Right renal pelvis (tissue), 4 donors: ENCODE measurements around the gene ANKDD1A. TPM values are rescaled to one million over a fixed set of nuclear protein-coding genes. Genes with fewer than 3 reads are reported as not detected.

Experiments used
- DNase-seq, 4 donors: peaks; one replicate each; pipeline ENCODE4 v3.0.0-alpha.2; 2013; ENCODE audit warnings: low read depth in 4 of 4, low spot score in 3 of 4, missing footprints in 1 of 4
- polyA plus RNA-seq, 4 donors: library from polyadenylated mRNA; unstranded; fragments of 120-200 nt; gene quantifications; one replicate each; pipeline ENCODE4 v1.2.1, GENCODE V29; 2013; ENCODE audit not compliant: insufficient read length in 4 of 4

ANKDD1A gene
- polyA plus RNA-seq, 4 donors = 4.8 to 6.8 (median 5.3) TPM

DNA sequence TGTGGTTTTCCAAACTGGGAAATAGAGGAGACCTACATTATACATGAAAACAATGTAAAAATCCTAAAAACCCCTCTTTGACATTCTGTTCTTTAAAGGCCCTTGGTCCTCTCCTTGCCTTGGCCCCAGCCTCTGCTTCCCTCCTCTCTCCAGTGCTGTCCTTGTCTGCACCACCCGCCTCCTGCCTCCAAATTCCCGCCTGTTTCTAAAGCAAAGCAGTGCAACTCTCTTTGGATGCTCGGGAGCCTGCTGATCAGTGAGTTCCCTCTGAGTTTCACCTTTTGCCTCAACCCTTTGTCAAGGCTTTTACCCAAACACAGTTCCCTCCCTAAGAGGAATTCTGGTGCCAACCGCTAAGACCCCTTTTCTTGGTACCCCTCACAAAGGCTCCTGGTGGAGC lies 8.0 kb downstream of the ANKDD1A start:
- DNase-seq = no peak

GRCh38 chr15:64921711-64922110 lies 10.0 kb downstream of the ANKDD1A start:
- DNase-seq = no peak

DNA sequence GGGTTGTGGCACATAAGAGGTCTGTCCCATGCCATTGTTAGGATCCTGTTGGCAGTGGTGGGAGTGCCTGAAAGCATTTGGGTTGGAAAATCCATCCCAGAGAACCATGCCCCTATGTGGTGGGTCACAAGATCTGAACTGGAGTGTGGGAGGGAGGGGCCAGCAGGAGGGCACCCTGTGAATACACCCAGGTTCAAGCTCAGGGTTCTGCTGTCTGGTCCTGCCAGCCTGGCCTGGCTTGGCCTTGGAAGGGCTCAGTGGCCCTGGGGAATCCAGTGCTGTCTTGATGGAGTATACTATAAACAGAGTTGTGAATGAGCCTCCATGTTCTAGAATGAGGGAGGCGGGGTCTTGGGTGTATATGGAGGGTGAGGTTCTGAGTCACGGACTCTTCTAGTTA lies 11.8 kb downstream of the ANKDD1A start:
- DNase-seq = no peak

GRCh38 chr15:64925335-64926330 lies 13.9 kb downstream of the ANKDD1A start:
- no peak for DNase-seq

DNA sequence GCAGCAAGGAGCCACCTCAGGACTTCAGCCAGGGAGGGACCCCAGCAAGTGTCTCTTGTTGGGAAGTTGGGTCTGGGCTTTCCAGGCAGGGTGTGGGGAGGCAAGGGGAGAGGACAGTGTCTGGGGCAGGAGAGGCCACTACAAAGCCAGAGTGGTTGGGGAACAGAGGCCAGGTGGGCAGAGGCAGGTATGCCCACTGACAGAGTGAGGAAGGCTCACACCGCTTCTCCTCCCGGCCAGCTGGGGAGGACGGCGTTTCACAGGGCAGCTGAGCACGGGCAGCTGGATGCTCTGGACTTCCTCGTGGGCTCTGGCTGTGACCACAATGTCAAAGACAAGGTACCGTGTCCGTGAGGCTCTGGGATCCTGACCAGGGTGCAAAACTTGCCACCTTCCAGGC lies 15.0 kb downstream of the ANKDD1A start:
- DNase-seq = no peak

DNA sequence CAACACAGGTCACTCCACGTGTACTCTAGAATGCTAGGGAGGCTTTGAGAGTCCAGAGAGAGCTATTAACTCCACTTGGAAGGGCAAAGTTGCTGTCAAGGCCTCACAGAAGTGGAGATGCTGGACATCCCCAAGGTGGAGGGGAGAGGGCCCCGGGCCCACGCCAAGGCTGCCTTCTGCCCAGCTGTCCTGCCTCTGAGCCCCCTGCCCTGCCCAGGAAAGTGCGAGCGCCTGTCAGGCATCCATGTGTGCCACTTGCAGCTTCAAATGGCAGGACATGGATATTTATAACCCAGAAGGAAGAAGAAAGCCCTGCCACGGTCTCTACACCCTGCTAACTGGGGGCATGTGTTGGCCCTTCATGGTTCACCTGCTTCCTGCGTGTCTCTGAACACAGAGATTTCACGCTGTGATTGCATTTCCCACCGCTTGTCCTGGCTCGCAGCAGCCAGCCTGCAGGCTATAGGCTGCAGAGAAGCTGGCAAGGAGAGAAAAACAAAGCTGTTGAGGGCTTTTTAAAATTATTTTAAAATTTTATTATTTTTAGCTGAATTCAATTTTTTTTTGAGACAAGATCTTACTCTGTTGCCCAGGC lies 17.0 kb downstream of the ANKDD1A start:
- no peak for DNase-seq

DNA sequence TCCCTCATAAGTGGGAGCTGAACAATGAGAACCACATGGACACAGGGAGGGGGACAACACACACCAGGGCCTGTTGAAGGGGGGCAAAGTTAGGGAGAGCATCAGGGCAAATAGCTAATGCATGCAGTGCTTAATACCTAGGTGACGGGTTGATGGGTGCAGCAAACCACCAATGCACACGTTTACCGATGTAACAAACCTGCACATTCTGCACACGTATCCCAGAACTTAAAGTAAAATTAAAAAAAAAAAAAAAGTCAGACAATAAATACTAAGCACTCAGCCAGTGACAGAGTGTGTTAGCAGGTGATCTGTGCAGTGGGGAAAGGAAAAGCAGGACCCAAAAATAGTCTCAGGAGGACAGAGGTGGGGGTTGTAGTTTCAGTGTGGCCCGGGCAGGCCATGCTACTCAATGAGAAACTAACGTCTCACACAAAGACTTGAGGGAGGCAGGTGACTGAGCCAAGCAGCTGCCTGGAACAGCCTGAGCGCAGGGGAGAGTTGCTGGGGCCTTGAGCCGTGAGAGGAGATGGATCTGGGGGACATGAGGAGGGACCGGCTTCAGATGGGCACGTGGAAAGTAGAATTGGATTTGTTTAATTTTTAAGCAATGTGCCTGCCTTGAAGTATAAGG lies 18.4 kb downstream of the ANKDD1A start:
- DNase-seq = no peak

- DNase-seq = no peak
Measured at GRCh38 chr15:64930778-64931371, 19.2 kb downstream of the ANKDD1A start.

DNA sequence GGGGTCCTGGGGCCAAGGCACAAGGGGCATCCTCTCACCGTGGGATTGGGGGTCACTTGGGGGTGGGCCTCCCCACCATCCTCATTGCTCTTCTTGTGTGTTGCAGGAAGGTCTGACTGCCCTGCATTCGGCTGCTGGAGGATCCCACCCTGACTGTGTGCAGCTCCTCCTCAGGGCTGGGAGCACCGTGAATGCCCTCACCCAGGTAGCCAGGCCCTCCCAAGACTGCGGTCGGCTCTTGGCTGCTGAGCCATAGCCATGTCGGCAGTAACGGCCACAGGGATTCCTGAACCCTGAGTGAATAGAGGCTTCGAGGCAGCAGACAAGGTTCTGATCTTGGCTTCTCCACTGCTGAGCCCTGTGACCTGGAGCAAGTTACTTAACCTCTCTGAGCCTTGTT lies 19.7 kb downstream of the ANKDD1A start:
- no peak for DNase-seq

- DNase-seq = no peak
Measured at GRCh38 chr15:64934023-64934422, 22.3 kb downstream of the ANKDD1A start.

DNA sequence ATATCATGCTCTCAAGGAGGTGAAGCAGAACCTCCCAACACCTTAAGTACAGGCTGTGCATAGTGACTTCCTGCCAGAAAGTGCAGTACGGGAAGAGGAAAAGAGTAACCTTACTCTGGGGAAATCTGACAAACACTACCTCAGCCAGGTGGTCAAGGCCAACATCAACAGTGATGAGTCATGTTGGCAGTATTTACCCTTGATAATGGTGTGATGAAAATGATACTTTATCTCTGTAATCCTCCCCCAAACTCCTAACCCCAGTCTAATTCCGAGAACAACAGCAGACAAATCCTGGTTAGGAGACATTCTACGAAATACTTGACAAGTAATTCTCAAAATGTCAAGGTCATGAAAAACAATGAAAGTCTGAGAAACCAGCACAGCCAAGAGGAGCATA lies 26.5 kb downstream of the ANKDD1A start:
- no peak for DNase-seq

DNA sequence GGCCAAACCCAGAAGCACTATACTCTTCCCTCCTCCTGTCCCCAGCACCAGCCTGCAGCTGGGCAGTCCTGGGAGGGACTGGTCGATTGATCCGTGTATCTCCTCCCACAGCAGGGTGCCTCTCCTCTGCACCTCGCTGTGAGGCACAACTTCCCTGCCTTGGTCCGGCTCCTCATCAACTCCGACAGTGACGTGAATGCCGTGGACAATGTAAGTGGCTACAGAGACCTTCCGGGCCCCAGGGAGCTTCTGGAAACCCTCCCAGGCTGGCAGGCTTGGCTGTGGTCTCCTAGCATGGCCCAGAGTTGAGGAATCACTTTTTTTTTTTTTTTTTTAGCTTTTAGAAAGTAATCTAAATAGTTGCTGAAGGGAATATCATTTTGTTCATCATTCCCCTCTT lies 30.7 kb downstream of the ANKDD1A start:
- DNase-seq = no peak

- DNase-seq = no peak
Measured at GRCh38 chr15:64943512-64944225, 32.0 kb downstream of the ANKDD1A start.

- no peak for DNase-seq
Measured at GRCh38 chr15:64944961-64945360, 33.3 kb downstream of the ANKDD1A start.

GRCh38 chr15:64947211-64947610 lies 35.5 kb downstream of the ANKDD1A start:
- no peak for DNase-seq

- DNase-seq = no peak
Measured at GRCh38 chr15:64948916-64949315, 37.2 kb downstream of the ANKDD1A start.

GRCh38 chr15:64949383-64950186 lies 37.9 kb downstream of the ANKDD1A start:
- DNase-seq = no peak

DNA sequence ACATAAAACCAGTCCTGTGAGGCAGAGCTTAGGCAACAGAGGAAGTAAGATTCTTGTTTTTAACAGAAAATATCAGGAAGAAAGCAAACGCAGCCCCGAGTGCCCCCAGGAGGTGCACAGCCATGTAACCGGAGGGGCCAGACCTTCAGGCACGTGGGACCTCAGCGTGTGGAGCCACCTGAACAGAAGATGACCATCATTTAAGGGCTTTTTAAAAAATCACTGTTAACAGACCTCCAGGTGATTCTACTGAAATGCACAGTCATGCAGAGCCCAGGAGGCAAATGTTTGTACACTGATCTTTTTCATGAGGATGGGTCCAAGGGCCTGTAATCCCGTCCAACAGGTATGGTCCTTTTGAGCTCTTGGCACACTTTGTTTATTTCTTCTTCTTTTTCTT lies 39.2 kb downstream of the ANKDD1A start:
- no peak for DNase-seq

DNA sequence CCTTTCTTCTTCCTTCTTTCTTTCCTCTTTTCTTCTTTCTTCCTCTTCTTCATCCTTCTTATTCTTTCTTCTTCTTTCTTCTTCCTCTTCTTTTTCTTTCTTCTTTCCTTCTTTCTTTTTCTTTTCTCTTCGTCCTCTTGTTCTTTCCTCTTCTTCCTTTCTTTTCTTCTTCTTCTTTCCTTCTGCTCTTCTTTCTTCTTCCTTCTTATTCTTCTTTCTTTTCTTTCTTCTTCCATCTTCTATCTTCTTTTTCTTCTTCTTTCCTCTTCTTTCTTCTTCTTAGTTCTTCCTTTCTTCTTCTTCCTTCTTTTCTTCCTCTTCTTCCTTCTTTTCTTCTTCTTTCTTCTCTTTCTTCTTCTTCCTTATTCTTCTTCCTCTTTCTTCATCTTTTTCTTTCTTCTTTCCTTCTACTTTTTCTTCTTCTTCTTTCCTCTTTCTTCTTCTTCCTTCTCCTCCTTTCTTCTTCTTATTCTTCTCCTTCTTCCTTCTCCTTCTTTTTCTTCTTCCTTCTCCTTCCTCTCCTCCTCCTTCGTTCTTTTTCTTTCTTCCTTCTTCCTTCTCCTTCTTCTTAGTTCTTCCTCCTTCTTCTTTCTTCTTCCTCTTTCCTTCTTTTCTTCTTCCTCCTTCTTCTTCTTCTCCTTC lies 40.2 kb downstream of the ANKDD1A start:
- DNase-seq = no peak
